ENCODE results near the gene NUP188. TPM values are rescaled to one million over a fixed set of nuclear protein-coding genes. Genes with fewer than 3 reads are reported as not detected.

The NUP188 gene, protein sequence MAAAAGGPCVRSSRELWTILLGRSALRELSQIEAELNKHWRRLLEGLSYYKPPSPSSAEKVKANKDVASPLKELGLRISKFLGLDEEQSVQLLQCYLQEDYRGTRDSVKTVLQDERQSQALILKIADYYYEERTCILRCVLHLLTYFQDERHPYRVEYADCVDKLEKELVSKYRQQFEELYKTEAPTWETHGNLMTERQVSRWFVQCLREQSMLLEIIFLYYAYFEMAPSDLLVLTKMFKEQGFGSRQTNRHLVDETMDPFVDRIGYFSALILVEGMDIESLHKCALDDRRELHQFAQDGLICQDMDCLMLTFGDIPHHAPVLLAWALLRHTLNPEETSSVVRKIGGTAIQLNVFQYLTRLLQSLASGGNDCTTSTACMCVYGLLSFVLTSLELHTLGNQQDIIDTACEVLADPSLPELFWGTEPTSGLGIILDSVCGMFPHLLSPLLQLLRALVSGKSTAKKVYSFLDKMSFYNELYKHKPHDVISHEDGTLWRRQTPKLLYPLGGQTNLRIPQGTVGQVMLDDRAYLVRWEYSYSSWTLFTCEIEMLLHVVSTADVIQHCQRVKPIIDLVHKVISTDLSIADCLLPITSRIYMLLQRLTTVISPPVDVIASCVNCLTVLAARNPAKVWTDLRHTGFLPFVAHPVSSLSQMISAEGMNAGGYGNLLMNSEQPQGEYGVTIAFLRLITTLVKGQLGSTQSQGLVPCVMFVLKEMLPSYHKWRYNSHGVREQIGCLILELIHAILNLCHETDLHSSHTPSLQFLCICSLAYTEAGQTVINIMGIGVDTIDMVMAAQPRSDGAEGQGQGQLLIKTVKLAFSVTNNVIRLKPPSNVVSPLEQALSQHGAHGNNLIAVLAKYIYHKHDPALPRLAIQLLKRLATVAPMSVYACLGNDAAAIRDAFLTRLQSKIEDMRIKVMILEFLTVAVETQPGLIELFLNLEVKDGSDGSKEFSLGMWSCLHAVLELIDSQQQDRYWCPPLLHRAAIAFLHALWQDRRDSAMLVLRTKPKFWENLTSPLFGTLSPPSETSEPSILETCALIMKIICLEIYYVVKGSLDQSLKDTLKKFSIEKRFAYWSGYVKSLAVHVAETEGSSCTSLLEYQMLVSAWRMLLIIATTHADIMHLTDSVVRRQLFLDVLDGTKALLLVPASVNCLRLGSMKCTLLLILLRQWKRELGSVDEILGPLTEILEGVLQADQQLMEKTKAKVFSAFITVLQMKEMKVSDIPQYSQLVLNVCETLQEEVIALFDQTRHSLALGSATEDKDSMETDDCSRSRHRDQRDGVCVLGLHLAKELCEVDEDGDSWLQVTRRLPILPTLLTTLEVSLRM (N-terminal part only)
- total RNA-seq = 10 to 100 TPM; 16.1 to 27.3 (median 20.6) TPM
- polyA plus RNA-seq = 10 to 100 TPM; 12.7 to 20.6 TPM
- long read RNA-seq, donor 1, full-length matches to known transcripts = 3 of 14 reads
- long read RNA-seq, donor 1, partial matches to known transcripts = 7 of 14 reads
- long read RNA-seq, donor 1, other reads (novel, unspliced or antisense) = 4 of 14 reads
- long read RNA-seq, donor 2, full-length matches to known transcripts = 3 of 18 reads
- long read RNA-seq, donor 2, partial matches to known transcripts = 15 of 18 reads
- long read RNA-seq, donor 2, other reads (novel, unspliced or antisense) = 0 of 18 reads
- long read RNA-seq, donor 3, full-length matches to known transcripts = 8 of 34 reads
- long read RNA-seq, donor 3, partial matches to known transcripts = 17 of 34 reads
- long read RNA-seq, donor 3, other reads (novel, unspliced or antisense) = 9 of 34 reads

DNA sequence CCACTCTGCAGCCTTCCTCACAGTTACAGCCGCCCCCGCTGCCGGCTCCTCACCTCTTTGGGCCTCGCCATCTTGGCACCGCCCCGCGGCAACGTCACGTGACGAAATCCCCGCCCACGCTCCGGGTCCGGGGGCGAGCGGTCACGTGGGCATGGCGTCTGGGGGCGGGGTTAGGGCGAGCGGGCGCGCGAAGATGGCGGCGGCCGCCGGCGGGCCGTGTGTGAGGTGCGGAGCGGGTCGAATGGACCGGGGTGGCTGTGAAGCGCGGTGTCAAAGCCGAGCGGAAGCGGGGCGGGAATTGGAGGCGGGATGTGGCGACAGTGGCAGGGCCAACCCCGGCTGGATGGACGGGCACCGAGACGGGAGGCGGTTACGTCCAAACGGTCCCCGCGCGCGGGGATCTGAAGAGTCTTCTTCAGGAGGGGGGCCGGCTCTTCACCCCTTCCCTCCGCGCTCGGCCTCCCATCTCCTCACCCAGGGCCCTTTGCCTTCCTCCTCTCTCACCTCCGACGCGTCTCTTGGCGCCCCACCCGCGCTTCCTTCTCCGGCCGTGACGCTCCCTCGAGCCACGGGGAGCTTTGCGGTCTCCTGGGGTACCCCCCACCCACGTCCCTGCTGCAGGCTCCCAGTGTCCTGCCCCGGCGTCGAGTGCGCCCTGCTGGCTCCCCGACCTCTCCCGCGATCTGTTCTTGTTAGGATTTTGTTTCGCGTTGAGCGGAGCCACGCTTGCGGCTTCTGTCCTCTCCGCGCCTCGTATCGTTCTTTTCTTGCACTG is at the start of gene NUP188, which contains the start of gene DOLK:
NUP188 (plus strand) TSS at position 173 of the 775 bp plus-strand sequence; CDS start at position 194, 21 bp downstream.
DOLK (minus strand) TSS at position 77 of the 775 bp plus-strand sequence. CDS start 300 bp downstream, outside the sequence.
- intact Hi-C loops (cut with DNase I) = loop anchor here in 1 of 10 donors (10.0 kb wide), 1 partner anchor 263 kb away; the partner anchor contains the start of gene SET
- peak; percentile 97 to 99 for DNase-seq
- Histone ChIP-seq H3K27ac (peak within 1 kb of the TSS; percentile 73 to 96 (median 93)), H3K36me3 (peaks cover 0 to 64% (median 15%) of the 10 kb centered on the region in 9 donors), H3K9me3 (no peaks in the 10 kb centered on the region), H3K4me3 (peak within 1 kb of the TSS; percentile 73 to 96 (median 85)), H3K4me1 (peaks cover 9 to 44% (median 29%) of the 10 kb centered on the region in 9 donors), H3K27me3 (no peaks in the 10 kb centered on the region)
- TF ChIP-seq, protein P1, sequence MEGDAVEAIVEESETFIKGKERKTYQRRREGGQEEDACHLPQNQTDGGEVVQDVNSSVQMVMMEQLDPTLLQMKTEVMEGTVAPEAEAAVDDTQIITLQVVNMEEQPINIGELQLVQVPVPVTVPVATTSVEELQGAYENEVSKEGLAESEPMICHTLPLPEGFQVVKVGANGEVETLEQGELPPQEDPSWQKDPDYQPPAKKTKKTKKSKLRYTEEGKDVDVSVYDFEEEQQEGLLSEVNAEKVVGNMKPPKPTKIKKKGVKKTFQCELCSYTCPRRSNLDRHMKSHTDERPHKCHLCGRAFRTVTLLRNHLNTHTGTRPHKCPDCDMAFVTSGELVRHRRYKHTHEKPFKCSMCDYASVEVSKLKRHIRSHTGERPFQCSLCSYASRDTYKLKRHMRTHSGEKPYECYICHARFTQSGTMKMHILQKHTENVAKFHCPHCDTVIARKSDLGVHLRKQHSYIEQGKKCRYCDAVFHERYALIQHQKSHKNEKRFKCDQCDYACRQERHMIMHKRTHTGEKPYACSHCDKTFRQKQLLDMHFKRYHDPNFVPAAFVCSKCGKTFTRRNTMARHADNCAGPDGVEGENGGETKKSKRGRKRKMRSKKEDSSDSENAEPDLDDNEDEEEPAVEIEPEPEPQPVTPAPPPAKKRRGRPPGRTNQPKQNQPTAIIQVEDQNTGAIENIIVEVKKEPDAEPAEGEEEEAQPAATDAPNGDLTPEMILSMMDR (IDR thresholded peaks at IDR 0.05) = no peak
- WGBS, 2 donors = 0 to 1% methylated on average over 82 to 86 of the region's 86 CpGs
- peak; percentile 89 to 96 (median 94) for ATAC-seq

DNA sequence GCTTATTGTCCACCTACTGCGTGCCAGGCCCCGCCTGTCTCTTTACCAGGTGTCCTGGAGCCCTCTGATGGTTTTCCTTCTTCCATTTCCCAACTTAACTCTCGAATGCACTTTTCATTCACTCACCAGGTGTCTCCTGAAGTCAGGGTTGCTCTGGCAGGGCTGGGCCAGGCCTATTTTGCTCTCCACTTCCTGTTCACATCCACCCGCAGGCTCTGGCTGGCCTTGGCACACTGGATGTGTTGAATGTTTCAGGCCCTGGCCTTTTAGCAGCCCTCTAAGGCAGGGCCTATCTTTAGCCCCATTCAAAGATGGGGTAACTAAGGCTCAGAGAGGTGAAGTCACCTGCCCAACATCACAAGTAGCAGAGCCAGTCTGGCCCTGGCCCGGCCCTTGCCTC is 49.1 kb upstream of the NUP188 start:
- peak overlapping the region in 8 of 10 donors; percentile 19 to 86 (median 68) for H3K27ac ChIP-seq
- no peak for ATAC-seq
- H3K36me3 ChIP-seq = peaks cover 0 to 74% (median 28%) of the 10 kb centered on the region in 9 donors
- no peaks in the 10 kb centered on the region for H3K9me3 ChIP-seq
- H3K27me3 ChIP-seq = no peaks in the 10 kb centered on the region
- TF ChIP-seq, protein P1 (IDR thresholded peaks at IDR 0.05) = no peak
- DNase-seq = no peak
- H3K4me1 ChIP-seq = peaks cover 15 to 57% (median 49%) of the 10 kb centered on the region in 9 donors
- no peak overlapping the region for H3K4me3 ChIP-seq
- intact Hi-C loops (cut with DNase I) = no loop called here
- WGBS, 2 donors = 80 to 93% methylated on average over 5 of the region's 5 CpGs

- no peak overlapping the region for H3K4me3 ChIP-seq
These were observed 48.5 kb upstream of the NUP188 start for GRCh38 chr9:128898845-128899565.

More at GRCh38 chr9:128898845-128899565, 48.5 kb upstream of the NUP188 start:
- Histone ChIP-seq H3K27ac (peak overlapping the region; percentile 19 to 86 (median 64)), H3K4me1 (peaks cover 15 to 57% (median 48%) of the 10 kb centered on the region in 9 donors), H3K9me3 (no peaks in the 10 kb centered on the region), H3K36me3 (peaks cover 0 to 68% (median 24%) of the 10 kb centered on the region in 9 donors), H3K27me3 (no peaks in the 10 kb centered on the region)
- ATAC-seq (no peak), DNase-seq (no peak)
- TF ChIP-seq, protein P1 (IDR thresholded peaks at IDR 0.05) = no peak
- intact Hi-C loops (cut with DNase I) = no loop called here
- 78 to 86% methylated on average over 18 of the region's 18 CpGs for WGBS, 2 donors
